ENCODE results near the gene PHLDA2.

GRCh38 chr11:2930704-2931419, 1.6 kb upstream of the PHLDA2 start:
- no peak for TF ChIP-seq POLR2AphosphoS5 (IDR thresholded peaks at IDR 0.05; ENCODE audit: low read depth, low read length)
- no peak for TF ChIP-seq TAF1 (IDR thresholded peaks at IDR 0.05; ENCODE audit: low read depth, low read length)
- no peak for TF ChIP-seq POLR2A (IDR thresholded peaks at IDR 0.05; ENCODE audit: low read depth, low read length)

Data from GM12891 (cell line).